Stomach (tissue), 4 donors: ENCODE measurements around the gene DOP1A.

ENCODE experiments used
- EP300 ChIP-seq: sonication (generic); formaldehyde crosslinking; IDR thresholded peaks from one replicate; pipeline ENCODE4 v1.6.1; 2017; ENCODE audit warnings: antibody characterized with exemption
- POLR2AphosphoS5 ChIP-seq, 3 donors: sonication (generic); formaldehyde crosslinking; IDR thresholded peaks; one replicate each; pipeline ENCODE4 v1.6.1; 2016; ENCODE audit warnings: antibody characterized with exemption in 3 of 3
- TF ChIP-seq, protein P1 (sequence below), 7 experiments: fragments of 450-650 bp in 4 of 7; fragments of 200-600 bp in 3 of 7; sonication (generic) in 3 of 7; IDR thresholded peaks; one replicate each; pipeline ENCODE4 v1.5.1; 2016 to 2019; ENCODE audit warnings: antibody characterized with exemption in 7 of 7, control low read depth in 2 of 7, mild to moderate bottlenecking in 1 of 7

DNA sequence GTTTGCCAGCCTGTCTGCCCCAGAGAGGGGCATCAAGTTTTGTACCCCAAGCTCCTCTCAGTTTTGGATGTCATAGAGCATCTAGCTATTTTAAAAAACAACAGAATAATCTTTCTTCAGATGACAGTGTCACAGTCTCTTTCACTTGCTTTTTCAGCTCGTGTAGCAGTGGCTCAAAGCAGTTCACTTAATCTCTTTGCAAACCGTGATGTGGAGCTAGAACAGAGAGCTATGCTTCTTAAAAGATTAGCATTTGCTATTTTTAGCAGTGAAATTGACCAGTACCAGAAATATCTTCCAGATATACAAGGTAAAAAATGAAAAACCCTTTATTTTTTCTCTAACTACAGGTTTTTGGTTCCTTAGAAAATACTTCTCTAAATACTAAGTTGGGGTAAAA is 88.3 kb downstream of the DOP1A start:
- TF ChIP-seq EP300 = no peak
- TF ChIP-seq, protein P1, sequence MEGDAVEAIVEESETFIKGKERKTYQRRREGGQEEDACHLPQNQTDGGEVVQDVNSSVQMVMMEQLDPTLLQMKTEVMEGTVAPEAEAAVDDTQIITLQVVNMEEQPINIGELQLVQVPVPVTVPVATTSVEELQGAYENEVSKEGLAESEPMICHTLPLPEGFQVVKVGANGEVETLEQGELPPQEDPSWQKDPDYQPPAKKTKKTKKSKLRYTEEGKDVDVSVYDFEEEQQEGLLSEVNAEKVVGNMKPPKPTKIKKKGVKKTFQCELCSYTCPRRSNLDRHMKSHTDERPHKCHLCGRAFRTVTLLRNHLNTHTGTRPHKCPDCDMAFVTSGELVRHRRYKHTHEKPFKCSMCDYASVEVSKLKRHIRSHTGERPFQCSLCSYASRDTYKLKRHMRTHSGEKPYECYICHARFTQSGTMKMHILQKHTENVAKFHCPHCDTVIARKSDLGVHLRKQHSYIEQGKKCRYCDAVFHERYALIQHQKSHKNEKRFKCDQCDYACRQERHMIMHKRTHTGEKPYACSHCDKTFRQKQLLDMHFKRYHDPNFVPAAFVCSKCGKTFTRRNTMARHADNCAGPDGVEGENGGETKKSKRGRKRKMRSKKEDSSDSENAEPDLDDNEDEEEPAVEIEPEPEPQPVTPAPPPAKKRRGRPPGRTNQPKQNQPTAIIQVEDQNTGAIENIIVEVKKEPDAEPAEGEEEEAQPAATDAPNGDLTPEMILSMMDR (IDR thresholded peaks at IDR 0.05) = no peak
- TF ChIP-seq POLR2AphosphoS5 (IDR thresholded peaks at IDR 0.05) = no peak
